Stimulated activated CD8-positive, alpha-beta memory T cell treated with anti-CD3 and anti-CD28 coated beads, Interleukin-4, amount 100 ng/mL, for 1 hour (primary cell): ENCODE data around the gene ITM2A.

Experiments
- DNase-seq, 2 donors: peaks; one replicate each; pipeline ENCODE4 v3.0.0-alpha.2; 2020; ENCODE audit warnings: low read depth in 2 of 2, low spot score in 1 of 2

Gene ITM2A

DNA sequence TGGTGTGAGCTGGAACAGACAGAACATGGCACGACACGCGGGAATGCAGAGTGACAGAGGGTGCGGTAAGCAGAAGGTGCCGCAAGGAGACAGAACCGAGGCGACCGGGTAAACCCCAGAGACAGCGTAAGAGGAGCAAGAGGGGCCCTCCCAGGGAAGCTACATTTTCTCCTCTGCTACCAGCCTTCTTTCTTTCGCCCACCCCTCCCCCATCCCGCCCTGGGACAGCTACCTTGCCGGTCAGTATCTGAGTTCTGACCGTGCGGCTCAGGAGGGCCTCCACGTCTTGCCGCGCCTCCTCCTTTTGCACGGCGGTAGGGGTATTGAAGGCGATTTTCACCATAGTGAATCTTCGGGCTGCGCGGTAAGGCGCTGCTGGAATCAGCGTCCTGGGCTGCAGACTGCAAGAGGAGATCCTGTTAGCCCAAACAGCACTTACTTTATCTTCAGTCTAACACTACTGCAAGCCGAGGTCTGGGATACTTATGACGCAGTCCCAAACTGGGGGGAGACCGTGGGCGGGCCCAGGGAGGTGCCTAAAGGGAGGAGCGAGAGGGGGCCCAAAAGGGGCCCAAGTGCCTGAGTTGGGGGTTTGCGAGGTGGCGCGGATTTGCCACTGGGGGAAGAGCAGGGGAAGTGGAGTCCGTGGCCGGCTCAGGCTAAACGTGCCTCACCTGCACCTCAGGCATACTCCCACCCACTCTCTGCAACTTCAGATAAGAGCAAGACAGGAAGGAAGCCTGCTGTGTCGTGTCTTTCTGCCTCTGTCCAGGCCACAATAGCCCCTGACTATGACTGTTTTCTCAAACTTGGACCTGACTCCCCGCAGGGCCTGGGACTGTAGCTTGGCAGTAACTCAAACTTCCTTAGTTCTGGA is at the start of gene ITM2A:
ITM2A (minus strand) TSS at position 462 of the 877 bp plus-strand sequence; CDS start at position 343, 119 bp downstream.
- peak in 1 of 2 donors; percentile 23 for DNase-seq

DNA sequence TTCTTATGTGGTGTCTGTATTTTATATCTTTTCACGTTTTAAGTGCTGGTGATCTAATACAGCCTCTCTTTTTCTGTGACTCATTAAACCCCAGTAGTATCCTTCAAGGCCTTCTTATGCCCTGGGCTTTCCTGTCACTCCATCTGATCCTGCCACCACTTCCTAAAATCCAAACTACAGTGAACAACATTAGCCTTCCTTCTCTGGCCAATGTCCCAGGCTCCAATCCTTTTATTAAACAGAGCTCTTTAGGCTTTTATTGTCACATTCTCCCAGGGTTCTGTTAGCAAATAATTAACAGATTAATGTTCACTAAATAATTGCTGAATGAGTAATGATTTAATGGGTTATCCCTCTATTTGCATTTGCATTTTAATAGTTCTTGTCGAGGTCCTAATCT is 47.9 kb upstream of the ITM2A start:
- no peak for DNase-seq

DNA sequence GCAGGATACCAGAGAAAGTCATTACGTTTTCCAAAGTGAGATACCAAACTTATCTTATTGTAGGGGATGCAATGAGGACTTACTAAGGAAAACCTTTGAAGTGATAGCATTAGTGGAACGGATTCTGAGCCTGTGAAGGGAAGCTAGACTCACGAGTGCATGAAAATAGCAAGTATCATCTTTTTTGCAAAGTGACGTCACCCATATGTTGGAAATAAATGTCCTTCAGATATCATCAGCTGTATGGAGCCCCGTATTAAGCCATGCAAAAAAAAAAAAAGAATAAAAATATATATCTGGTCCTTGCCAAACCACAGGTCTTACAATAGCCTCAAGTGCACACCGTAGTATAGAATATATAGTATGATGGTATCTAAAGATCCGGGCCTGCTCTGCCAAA is 46.8 kb upstream of the ITM2A start:
- DNase-seq = no peak

DNA sequence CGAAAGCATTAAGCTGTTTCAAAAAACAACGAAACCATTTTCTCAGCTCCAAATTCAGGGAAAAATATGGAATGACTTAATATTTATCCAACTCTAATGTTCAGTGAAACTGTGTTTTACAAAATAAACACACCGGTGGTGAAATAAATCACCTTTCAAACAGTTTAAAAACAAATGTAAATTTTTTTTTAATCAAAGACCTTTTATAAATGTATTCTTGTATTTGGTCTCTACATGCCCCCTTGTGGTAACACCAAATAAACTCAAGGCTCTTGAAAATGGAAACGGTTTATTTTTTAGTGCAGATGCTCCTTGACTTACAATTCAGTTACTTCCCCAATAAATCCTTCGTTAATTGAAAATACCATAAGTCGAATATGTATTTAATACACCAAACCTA is 45.8 kb upstream of the ITM2A start:
- DNase-seq = no peak

DNA sequence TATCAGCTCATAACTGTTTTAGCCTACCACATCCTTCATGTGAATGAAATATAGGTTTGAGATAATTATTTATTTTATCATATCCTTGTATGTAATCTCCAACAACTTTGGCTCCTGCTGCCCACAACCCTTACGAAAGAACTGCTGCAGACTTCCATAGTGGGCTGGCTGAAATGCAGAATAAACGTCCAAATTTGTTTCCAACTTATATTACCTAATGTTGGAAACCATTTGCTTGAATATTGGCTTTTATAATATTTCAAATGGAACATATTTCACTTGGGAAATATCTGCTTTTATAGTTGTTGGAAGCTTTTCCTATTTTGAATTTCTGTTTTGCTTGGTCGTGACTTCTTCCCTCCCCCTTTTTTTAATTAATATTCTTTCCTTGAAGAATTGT is 45.0 kb upstream of the ITM2A start:
- no peak for DNase-seq

DNA sequence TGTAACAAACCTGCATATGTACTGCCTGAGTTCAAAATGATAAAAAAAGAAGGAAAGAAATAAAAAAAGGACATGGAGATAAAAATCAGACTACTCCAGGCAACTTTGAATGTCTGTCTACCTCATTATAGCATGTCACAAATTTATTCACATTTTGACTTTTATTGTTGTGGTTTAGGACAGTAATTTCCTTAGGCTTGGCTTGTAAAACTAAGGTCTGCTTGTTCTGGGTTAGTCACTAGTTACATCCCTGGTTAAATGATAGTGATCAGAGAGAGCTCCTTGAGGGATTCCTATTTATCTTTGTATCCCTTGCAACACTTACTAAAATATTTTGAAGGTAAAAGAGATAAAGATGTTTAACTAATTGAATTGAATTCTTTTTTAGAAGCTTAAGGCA is 42.5 kb upstream of the ITM2A start:
- DNase-seq = no peak

DNA sequence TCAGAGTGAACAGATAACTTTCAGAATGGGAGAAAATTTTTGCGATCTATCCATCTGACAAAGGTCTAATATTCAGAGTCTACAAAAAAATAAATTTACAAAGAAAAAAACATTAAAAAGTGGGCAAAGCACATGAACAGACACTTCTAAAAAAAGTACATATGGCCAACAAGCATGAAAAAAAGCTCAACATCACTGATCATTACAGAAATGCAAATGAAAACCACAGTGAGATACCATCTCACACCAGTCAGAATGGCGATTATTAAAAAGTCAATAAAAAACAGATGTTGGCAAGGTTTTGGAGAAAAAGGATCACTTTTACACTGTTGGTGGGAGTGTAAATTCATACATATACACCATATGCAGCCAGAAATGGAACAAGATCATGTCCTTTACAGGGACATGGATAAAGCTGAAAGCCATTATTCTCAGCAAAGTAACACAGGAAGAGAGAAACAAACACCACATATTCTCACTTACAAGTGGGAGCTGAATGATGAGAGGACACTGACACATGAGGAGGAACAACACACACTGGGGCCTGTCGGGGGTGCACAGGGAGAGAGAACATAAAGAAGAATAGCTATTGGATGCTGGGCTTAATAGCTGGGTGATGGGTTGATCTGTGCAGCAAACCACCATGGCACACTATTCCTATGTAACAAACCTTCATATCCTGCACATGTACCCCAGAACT is 41.6 kb upstream of the ITM2A start:
- no peak for DNase-seq

DNA sequence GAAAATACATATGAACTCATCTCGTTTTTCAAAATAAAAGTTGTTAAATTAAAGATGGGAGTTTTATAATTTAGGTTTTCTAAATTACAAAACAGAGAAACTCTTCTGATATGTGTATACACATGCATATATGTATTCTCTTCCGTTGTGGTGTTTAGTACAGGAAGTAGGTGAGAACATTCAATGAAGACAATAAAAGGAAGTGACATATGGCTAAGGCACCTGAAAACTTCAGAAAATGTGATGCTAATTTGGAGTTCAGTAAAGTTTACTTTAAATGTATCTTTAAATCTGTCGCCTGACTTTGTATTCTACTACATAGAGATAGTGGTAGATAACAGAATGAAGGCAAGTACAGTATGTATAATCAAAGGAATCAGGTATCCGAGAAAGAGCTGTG is 33.5 kb upstream of the ITM2A start:
- no peak for DNase-seq

DNA sequence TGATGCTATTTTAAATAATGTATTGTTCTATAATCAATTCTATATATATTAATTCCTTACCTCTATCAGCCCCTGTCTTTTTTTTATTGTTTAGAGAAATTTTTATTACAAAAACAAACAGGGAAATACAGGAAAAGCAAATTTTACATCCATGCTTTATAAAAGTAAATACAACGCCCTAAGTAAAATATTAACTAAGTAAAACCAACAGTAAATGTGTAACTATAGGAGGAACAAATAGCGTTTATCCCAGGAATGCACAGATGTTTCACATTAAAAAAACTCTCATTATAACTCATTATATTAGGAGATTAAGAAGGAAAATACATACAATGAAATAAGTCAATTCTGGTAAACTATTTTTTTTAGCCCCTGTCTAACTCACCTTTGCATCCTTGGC is 8.2 kb upstream of the ITM2A start:
- DNase-seq = no peak

DNA sequence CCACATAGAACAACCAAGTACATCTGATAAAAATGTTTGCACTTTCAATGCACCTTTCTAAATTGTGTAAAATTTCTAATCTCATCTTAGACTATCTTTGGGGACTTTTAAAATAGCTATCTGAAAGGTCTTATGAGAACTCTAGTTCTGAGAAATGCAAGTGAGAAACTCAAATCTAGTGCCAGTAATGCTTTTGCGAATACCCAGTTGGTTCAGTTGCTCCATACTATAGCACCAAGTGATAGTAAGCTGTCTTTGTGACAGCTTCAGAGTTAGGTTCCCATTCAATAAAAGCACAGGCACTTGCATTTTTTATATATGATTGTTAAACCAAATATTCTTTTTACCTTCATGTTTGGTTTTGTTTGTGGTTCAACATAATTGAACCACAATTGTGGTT is 4.5 kb upstream of the ITM2A start:
- no peak for DNase-seq

DNA sequence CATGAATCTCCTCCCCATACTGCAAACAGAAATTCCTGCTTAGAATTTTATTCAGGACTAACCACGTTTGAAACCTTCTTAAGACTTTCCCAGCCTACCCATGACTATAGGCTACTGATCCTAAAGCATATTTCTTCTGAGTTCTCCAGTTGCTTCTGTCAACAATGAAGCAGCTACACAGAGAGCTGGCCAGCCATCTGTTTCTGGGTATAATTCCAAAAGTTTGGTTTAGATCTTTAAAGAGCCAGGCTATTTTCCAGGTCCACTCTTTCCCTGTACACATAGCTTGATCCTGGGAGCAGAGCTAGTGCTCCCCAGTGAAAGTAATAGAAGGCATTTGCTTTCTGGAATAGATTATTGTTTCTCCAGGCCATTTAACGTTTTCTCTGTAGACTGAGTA is 4.0 kb upstream of the ITM2A start:
- DNase-seq = no peak

DNA sequence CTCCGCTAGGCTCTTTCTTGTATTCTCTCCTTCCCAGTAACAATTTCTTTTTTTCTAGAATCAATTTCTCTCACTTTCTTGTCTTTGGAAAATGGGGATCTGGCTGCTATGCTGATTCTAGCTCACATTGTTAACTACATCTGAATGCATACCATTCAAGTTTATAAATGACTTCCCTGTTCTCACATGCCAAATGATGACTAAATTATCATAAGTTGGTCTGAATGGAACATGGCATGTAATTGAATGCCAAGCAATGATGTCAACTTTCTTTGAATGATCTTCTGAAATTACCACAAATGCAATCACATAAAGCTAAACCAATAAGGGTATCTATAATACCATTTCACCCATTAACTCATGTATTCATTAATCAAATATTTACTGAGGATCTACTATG is 2.7 kb upstream of the ITM2A start:
- DNase-seq = no peak

DNA sequence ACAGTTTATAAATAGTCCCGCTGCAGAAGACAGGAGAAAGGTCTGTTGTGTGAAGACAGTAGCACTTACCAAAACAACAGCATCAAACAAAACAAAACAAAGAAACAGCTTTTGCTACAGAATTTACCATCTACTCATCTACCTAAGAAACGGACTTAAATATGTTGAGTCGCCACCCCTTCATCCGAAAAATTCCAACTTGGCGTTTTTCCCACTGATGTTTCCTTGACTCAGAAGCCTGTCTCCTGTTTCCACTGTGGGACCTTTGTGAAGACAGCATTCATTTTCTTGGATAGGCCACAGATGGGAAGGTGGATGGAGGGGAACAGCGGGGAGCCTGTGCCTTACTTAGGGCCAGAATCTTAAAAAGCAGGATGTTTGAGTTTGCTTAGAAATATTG is 1.3 kb upstream of the ITM2A start:
- no peak for DNase-seq

DNA sequence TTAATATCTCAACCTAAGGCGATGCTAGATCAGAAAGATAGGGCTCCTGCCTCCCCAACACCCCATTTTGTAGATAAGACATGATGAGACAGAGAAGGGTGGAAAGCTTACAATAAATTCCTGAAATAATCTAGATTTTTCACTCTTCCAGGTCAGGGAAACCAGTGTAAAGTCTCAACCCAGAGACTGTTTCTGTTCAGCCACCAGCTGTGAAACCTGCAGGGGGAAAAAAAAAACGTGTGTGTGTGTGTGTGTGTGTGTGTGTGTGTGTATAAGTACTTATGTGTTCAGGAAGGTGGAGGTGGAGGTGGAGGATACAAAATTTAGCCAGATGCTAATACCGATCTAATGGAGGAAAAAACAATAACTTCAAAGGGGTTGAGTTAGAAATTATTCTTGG is 773 bp upstream of the ITM2A start:
- no peak for DNase-seq

DNA sequence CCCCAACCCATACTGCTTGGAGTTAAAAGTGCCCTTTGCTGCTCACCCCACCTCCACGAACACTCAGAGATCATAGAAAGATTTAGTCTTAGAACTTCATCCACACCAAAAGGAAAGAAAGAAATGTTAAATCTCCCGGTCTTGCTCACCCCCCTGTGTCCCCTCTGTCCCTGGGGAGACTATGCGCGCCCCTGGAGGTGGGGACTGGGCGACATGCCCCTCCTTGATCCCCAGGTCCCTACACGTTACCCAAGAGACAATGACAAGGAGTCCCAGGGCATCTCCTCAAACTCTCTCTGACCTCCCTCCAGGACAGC is 620 bp downstream of the ITM2A start:
- no peak for DNase-seq

DNA sequence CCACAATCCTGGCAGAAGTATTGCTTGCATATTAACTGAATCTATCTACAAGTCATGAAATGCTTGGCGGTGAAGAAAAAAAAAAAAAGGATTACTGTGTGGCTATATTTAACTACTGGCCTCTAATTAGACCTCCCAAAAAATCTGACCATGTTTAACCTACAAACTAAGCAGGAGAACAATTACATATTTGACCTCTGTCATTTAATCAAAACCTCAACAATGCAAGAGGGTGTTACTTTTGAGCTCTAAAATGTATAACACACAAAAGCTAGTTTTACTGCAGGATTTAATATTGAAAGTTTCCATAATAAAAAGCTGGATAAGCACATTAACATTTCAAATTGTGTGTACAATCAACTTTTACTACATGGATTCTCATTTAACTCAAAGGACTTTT is 1.5 kb downstream of the ITM2A start:
- DNase-seq = no peak

DNA sequence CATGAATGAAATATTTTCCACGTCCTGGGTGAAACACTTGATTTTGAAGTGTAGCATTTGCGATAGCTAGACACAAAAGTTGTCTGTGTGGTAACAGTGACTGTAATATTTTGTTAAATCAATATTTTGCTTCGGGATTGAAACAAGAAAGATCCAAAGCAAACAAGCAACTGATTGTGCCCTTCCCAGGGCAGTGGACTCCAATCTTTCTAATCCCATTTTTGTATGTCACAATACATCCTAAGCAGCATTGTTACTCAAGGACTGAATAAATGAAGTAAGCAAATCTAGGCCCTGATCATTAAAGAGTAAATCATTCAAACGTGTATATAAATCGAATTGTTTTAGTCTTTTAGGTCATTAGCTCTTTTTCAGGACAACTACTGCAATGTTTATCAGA is 2.8 kb downstream of the ITM2A start:
- no peak for DNase-seq

DNA sequence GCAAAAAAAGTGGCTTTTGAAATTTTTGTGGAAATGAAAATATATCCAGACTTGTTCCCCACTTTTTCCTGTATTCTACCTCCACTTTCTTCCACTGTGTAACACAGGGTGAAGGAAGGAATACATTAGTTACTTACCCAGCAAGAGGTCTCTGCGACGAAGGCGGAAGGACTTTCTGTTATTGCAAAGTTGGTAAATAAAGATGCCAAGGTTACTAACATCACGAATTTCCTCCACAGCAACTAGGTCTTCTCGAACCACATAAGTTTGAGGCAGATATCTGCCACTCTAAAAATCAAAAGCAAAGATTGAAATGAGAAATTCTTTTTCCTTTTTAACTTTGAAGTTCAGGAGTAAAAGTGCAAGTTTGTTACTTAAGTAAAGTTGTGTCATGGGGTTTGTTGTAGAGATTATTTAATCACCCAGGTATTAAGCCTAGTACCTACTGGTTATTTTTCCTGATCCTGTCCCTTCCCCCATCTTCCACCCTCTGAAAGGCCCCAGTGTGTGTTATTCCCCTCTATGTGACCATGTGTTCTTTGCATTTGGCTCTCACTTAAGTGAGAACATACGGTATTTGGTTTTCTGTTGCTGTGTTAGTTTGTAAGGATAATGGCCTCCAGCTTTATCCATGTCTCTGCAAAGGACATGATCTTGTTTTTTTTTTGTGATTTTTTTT is 5.8 kb downstream of the ITM2A start:
- no peak for DNase-seq

DNA sequence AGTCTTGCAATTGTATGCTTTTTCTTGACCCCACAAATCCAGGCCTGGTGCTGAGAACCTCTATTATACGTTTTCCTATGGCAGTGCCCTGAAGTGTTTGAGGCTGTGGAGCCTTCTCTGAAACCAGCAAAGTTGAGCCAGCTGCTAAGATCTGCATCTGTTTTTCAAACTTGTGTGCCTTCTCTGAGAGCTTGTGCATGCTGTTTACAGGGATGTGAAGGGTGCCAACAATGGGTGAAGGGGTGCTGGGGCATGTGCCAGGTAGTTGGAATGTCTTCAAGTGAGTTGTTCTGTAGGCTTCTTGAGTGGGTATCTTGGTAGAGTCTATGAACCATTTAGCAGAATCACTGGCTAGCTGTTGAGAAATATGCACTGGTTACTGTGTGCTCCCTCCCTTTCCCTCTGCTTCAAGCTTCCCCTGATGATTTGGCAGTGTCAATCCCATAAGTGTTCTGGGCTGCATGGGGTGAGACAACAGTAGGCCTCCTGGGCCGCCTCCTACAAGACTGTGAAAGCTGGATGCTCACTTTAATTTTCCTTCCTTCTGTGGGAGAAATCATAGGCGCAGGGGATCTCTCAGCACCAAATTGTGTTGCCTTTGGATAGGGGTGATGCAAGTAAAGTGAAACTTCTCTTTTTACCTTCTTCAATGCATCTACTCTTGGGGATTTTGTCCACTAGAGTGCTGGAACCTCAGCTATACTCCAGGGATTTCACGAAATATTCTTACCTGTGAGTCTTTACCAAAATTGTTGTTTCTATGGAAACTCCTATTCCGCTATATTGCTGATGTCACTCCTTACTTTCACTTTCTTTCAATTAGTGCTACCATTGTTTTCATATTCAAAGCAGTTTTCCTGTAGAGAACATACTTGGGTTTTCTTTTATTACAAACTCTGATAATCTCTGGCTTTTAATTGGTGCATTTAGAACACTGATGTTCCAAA is 30.0 kb downstream of the ITM2A start:
- no peak for DNase-seq

DNA sequence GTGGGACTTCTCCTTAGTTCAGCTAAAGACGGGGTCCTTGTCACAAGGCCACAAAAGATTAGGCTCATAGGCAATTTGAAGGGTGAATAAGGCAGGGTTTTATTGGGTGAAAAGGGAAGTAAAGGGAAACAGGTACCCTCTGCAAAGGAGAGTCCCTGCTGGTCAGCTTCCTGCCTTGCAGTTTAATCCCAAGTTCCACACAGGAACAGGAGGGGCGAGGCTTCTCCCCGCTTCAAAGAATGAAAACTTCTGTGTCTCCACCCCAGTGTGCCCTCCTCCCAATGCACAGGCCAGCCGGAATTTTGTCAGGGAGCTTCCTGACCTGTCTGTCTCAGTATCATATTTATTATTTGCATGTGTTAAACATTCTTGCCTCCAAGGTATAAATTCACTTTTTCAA is 37.1 kb downstream of the ITM2A start:
- DNase-seq = no peak

DNA sequence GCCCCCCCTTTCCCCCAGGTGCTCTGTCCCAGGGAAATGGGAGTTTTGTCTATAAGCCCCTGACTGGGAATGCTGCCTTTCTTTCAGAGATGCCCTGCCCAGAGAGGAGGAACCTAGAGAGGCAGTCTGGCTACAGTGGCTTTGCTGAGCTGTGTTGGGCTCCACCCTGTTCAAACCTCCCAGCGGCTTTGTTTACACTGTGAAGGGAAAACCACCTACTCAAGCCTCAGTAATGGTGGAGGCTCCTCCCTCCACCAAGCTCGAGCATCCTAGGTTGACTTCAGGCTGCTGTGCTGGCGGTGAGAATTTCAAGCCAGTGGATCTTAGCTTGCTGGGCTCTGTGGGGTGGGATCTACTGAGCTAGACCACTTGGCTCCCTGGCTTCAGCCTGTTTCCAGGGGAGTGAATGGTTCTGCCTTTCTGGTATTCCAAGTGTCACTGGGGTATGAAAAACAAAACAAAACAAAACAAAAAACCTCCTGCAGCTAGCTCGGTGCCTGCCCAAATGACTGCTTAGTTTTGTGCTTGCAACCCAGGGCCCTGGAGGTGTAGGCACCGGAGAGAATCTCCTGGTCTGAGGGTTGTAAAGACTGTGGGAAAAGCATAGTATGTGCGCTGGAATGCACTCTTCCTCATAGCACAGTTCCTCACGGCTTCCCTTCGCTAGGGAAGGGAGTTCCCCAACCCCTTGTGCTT is 41.7 kb downstream of the ITM2A start:
- DNase-seq = no peak
